HG03135 (cell line): ENCODE data around the gene LRRTM4.
"Not testable (repeated sequence)": the region's sequence is repeated elsewhere in the genome, so short reads cannot be mapped to it uniquely, and the experiment has no call there.

Experiments
- ATAC-seq: cut with Tn5 transposase; IDR thresholded peaks from one replicate; pipeline ENCODE4 v1.9.1; 2021; ENCODE audit warnings: mild to moderate bottlenecking, moderate library complexity; ENCODE audit not compliant: unreplicated experiment

The LRRTM4 gene

GRCh38 chr2:76763276-76763675 lies 758.9 kb downstream of the LRRTM4 start:
- no peak for ATAC-seq

GRCh38 chr2:76760367-76760704 lies 761.8 kb downstream of the LRRTM4 start:
- ATAC-seq = no peak

DNA sequence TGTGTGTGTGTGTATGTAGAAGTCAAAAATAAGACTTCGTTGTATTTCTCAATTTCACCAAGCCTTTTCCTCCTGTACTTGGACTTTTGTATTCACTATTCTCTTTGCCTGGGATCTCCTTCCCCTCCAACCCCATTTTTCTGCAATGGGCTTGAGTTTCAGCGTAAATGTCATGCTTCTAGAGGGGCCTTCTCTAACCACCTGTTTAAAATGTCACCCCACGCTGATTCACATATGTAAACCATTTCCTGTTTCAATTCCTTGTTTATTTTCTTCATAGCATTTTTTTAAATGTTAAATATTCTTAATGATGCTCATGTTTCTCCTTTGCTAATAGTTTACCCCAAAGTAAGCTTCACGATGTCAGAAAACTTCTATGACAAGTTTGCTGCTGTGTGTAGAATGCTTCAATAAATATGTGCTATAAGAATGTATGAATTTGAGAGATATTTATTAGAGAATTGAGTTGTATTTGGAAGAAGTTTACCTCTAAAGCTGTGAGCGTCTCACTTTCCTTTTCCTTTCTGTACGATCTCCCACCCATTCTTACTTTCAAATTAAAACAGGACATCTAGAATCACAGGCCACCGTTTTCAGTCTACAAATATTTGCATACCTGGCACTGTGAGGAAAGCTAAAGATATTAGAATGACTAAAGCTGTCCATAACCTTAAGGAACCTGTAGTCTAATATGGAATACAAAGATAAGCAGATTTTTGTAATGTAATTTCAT lies 762.4 kb downstream of the LRRTM4 start:
- no peak for ATAC-seq

- ATAC-seq = no peak
Measured at GRCh38 chr2:76752506-76752905, 769.7 kb downstream of the LRRTM4 start.

DNA sequence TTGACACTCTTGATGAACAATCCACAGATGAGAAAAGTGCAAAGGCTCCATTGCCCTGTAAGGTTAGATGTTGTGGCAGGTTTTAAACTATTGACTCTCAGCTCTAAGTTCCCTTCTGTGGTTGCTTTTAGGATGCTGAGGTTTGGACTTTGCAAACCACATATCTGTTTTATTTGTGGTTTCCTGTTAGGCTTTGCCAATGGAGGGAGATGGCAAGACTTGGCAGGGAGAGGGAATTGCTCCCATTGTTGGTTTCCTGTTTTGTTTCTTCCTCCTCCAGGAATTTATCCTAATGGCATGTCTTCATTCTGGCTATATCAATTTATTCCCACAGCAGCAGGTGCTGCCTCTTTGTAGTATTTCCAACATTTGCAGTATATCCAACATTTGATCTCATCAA lies 772.3 kb downstream of the LRRTM4 start:
- ATAC-seq = no peak

DNA sequence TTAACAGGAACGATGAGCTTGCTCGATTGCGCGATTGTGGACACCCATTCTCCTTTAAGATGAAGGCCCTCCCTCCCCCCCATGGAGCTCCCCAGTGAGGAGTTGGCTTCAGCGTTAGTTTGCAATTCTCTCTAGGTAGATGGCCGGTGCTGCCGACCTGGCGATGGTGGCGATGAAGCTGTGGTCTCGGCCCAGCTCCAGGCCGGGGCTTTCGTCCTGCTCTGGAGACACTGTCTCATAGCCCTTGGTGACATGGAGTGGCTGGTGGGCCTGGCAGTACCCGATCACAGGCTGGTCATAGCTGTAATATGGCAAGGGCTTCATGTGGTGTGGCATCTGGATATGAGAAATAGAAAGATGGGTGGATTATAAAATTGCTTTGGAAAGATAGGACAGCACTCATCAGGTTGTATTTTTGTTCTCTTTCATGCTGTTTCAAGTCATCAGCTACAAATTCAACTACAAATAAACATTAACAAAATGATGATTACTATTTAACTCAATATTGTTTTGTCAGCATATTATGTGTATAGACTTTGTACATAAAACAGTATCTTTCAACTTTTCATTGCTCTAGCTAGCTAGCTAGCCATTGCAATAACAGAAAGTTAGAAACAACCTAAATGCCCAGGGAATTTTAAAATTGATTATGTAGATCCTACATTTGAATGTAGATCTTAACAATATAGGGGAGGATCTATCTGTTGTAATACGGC lies 773.4 kb downstream of the LRRTM4 start:
- no peak for ATAC-seq

DNA sequence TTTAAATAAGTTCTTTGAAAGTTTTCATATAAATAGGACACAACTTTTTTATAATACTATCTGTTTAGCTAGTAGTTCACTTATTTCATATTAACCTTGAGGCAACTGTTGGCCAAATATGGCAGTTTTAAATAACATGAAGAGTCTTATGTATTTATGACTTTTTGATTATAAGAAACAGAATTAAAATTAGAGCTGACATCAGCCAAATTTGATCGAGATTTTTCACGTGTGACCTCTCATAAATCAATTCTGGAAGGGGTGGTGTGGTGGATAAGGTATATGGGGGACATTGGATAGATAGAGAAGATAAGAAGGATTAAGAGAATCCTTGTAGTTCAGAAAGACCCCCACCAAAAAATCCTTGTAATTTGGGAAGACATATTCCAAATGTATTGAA lies 776.6 kb downstream of the LRRTM4 start:
- no peak for ATAC-seq

DNA sequence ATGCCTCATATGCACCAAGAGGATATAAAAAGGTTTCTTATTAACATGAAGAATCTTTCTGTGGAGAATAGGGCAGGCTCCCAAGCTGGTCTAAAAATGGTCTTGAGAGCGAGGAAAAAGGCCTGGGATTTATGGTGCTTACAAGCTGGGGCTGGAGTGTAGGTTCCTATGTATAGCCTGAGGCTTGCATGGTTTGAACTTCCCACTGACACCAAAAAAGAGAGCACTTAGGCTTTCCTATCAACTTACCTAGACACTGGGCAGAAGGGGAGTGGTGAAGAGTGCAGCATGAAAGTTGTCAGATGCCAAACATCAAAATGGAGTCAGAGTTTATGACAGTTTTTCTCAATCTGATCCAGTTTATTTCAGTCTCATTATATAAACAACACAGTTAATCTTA lies 784.6 kb downstream of the LRRTM4 start:
- ATAC-seq = no peak

- ATAC-seq = no peak
Measured at GRCh38 chr2:76733736-76734135, 788.4 kb downstream of the LRRTM4 start.

GRCh38 chr2:76731157-76731556 lies 791.0 kb downstream of the LRRTM4 start:
- no peak for ATAC-seq

DNA sequence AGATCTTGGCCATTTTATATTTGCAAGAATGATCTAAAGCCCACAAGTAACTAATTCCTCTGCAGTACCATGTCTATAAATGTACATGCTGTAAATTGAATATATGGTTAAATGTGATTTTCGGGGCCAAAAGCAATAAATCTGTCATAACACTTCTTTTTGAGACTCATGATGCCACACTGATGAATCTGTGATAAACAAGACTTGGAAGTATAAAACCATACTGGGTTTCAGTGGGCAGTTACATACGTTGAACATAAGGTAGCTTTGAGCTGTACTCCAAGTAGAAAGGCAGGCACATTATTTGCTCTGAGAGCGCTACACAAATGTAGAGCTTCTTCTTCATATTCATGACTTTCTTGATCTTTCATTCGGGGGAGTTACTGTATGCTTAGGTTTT lies 792.2 kb downstream of the LRRTM4 start:
- ATAC-seq = no peak

DNA sequence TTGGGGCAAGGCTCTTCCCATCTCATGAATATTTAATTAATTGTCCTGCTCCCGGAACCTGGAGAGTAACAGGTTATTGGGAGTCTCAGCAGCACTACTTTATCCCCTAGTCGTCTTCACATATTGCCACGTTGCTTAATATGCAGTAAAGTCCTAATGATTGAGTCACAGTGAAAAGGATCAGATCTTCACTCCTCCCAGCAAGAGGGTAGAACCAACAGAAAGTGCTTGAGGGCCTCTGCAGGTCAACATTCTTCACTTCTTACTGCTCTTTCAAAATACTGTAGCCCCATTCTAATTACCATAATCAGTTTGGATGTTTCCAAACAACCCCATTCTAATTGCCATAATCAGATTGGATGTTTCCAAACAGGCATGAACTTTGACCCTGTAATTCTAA lies 801.0 kb downstream of the LRRTM4 start:
- no peak for ATAC-seq

- no peak for ATAC-seq
Measured at GRCh38 chr2:76713312-76713711, 808.9 kb downstream of the LRRTM4 start.

GRCh38 chr2:76711490-76711889 lies 810.7 kb downstream of the LRRTM4 start:
- no peak for ATAC-seq

DNA sequence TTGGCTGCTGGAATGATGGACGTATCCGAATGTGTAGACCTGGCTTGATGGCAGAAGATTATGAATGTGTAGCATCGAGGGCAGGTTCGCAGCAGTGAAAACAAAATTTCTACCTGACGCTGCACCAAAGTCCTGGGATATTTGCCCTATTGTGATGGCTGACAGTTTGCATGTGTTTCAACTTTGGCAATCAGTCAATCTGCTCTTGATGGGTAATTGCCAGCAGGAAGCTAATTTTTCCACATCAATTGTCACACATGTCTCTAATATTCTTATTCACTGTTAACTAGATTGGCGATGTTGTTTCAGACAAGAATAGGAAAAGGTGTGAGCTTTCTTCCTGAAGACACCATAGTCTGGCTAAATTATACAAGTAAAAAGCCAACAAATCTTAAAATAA lies 821.3 kb downstream of the LRRTM4 start:
- ATAC-seq = no peak

DNA sequence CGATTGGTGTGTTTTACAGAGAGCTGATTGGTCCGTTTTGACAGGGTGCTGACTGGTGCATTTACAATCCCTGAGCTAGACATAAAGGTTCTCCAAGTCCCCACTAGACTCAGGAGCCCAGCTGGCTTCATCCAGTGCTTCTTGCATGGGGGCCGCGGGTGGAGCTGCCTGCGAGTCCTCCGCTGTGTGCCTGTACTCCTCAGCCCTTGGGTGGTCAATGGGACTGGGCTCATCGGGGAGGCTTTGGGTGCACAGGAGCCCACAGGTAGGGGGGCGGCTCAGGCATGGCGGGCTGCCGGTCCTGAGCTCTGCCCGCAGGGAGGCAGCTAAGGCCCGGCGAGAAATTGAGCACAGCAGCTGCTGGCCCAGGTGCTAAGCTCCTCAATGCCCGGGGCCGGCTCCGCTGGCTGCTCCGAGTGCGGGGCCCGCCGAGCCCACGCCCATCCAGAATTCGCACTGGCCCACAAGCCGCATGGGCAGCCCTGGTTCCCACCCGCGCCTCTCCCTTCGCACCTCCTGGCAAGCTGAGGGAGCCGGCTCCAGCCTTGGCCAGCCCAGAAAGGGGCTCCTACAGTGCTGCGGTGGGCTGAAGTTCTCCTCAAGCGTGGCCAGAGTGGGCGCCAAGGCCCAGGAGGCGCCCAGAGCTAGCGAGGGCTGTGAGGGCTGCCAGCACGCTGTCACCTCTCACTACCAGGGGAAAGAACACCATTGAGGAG lies 824.0 kb downstream of the LRRTM4 start:
- not testable (repeated sequence) for ATAC-seq
